Measurements from ENCODE around the gene PON2. TPM values are rescaled to one million over a fixed set of nuclear protein-coding genes. Genes with fewer than 3 reads are reported as not detected.

The PON2 gene
- total RNA-seq, 1 donor from 2014 or later = 152 TPM

GRCh38 chr7:95436407-95436806 lies 1.6 kb upstream of the PON2 start:
- H3K79me2 ChIP-seq (ENCODE audit: insufficient read depth, low read length) = peaks cover 26% of the 10 kb centered on the region
- no peaks in the 10 kb centered on the region for H3K27me3 ChIP-seq (ENCODE audit: insufficient read depth, low read length)
- H3K36me3 Mint-ChIP-seq (ENCODE audit: low read depth, unreplicated experiment) = peaks cover 2% of the 10 kb centered on the region
- no peak overlapping the region for H3K4me3 Mint-ChIP-seq (ENCODE audit: unreplicated experiment)
- TF ChIP-seq, protein P1, sequence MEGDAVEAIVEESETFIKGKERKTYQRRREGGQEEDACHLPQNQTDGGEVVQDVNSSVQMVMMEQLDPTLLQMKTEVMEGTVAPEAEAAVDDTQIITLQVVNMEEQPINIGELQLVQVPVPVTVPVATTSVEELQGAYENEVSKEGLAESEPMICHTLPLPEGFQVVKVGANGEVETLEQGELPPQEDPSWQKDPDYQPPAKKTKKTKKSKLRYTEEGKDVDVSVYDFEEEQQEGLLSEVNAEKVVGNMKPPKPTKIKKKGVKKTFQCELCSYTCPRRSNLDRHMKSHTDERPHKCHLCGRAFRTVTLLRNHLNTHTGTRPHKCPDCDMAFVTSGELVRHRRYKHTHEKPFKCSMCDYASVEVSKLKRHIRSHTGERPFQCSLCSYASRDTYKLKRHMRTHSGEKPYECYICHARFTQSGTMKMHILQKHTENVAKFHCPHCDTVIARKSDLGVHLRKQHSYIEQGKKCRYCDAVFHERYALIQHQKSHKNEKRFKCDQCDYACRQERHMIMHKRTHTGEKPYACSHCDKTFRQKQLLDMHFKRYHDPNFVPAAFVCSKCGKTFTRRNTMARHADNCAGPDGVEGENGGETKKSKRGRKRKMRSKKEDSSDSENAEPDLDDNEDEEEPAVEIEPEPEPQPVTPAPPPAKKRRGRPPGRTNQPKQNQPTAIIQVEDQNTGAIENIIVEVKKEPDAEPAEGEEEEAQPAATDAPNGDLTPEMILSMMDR (IDR thresholded peaks at IDR 0.05; ENCODE audit: insufficient read depth, low read depth, low read length) = no peak
- TF ChIP-seq EZH2 (IDR thresholded peaks at IDR 0.05; ENCODE audit: insufficient read depth, low read length) = no peak
- H3K4me2 ChIP-seq (ENCODE audit: low read length) = no peak overlapping the region
- H3K27me3 Mint-ChIP-seq (ENCODE audit: low read depth, unreplicated experiment) = no peaks in the 10 kb centered on the region
- no peaks in the 10 kb centered on the region for H4K20me1 ChIP-seq (ENCODE audit: insufficient read depth, low read length)
- H3K27ac ChIP-seq (ENCODE audit: low read depth, low read length) = no peak overlapping the region
- peaks cover 21% of the 10 kb centered on the region for H3K4me1 Mint-ChIP-seq (ENCODE audit: low read depth, unreplicated experiment)
- FAIRE-seq (no peak), DNase-seq (ENCODE audit: low read depth) (no peak)
- no peak overlapping the region for H3K9ac ChIP-seq (ENCODE audit: low read length)
- peaks cover 5% of the 10 kb centered on the region for H3K4me1 ChIP-seq (ENCODE audit: insufficient read depth, low read length)
- H3K36me3 ChIP-seq (ENCODE audit: insufficient read depth, low read length) = no peaks in the 10 kb centered on the region
- H3K9me3 ChIP-seq (ENCODE audit: insufficient read depth, low read depth, low read length) = no peaks in the 10 kb centered on the region
- H3K9me3 Mint-ChIP-seq (ENCODE audit: unreplicated experiment) = no peaks in the 10 kb centered on the region
- no peak overlapping the region for H3K4me3 ChIP-seq (ENCODE audit: insufficient read depth, low read depth, low read length)
- H3K27ac Mint-ChIP-seq (ENCODE audit: unreplicated experiment) = no peak overlapping the region
- H2AFZ ChIP-seq (ENCODE audit: low read depth, low read length) = no peak overlapping the region

DNA sequence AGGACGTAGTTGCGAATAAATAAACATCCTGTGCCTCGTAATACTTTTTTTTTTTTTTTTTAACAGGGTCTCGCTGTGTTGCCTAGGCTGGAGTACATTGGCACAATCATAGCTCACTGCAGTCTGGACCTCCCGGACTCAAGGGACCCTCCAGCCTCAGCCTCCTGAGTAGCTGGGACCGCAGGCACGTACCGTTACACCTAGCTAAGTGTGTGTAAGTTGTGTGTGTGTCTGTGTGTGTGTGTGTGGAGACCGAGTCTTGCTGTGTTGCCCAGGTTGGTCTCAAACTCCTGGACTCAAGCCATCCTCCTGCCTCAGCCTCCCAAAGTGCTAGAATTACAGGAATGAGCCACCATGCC lies 573 bp upstream of the PON2 start:
- Mint-ChIP-seq H3K36me3 (ENCODE audit: low read depth, unreplicated experiment) (peaks cover 2% of the 10 kb centered on the region), H3K4me1 (ENCODE audit: low read depth, unreplicated experiment) (peaks cover 16% of the 10 kb centered on the region), H3K27ac (ENCODE audit: unreplicated experiment) (peak overlapping the region; percentile 97), H3K4me3 (ENCODE audit: unreplicated experiment) (peak overlapping the region; percentile 88), H3K9me3 (ENCODE audit: unreplicated experiment) (no peaks in the 10 kb centered on the region), H3K27me3 (ENCODE audit: low read depth, unreplicated experiment) (no peaks in the 10 kb centered on the region)
- peak overlapping the region; percentile 92 for H2AFZ ChIP-seq (ENCODE audit: low read depth, low read length)
- H3K9ac ChIP-seq (ENCODE audit: low read length) = peak overlapping the region; percentile 88
- H3K9me3 ChIP-seq (ENCODE audit: insufficient read depth, low read depth, low read length) = no peaks in the 10 kb centered on the region
- no peak for DNase-seq (ENCODE audit: low read depth)
- no peaks in the 10 kb centered on the region for H3K27me3 ChIP-seq (ENCODE audit: insufficient read depth, low read length)
- no peaks in the 10 kb centered on the region for H3K36me3 ChIP-seq (ENCODE audit: insufficient read depth, low read length)
- H3K79me2 ChIP-seq (ENCODE audit: insufficient read depth, low read length) = peaks cover 33% of the 10 kb centered on the region
- TF ChIP-seq, protein P1 (IDR thresholded peaks at IDR 0.05; ENCODE audit: insufficient read depth, low read depth, low read length) = no peak
- no peak for TF ChIP-seq EZH2 (IDR thresholded peaks at IDR 0.05; ENCODE audit: insufficient read depth, low read length)
- no peaks in the 10 kb centered on the region for H4K20me1 ChIP-seq (ENCODE audit: insufficient read depth, low read length)
- FAIRE-seq = no peak
- peak overlapping the region; percentile 74 for H3K4me3 ChIP-seq (ENCODE audit: insufficient read depth, low read depth, low read length)
- peak overlapping the region; percentile 87 for H3K4me2 ChIP-seq (ENCODE audit: low read length)
- peaks cover 5% of the 10 kb centered on the region for H3K4me1 ChIP-seq (ENCODE audit: insufficient read depth, low read length)
- peak overlapping the region; percentile 87 for H3K27ac ChIP-seq (ENCODE audit: low read depth, low read length)

DNA sequence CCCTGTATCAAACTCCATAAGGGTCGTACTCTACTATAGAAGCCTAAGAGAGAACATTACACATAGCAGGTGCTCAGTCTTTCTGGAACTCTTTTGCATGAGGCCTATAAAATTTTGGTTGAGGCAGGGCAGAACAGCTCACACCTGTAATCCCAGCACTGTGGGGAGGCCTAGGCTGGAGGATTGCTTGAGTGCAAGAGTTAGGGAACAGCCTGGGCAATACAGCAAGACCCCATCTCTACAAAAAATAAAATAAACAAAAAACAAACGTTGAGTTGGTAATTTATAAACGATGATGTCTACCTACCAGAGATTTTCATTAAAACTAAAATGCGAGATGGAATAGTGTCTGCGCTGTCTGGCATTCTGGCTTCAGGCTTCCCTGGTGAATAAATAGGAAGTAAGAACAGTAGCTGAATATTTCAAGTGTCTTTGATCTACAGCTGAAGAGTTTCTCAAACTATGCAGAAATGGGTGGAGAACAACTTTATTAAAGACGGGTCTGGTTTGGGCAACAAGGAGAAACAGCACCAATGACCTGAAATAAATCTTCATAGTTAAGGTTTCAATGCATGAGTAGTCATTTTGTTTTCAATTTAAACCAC lies 774 bp downstream of the PON2 start:
- H3K27me3 Mint-ChIP-seq (ENCODE audit: low read depth, unreplicated experiment) = no peaks in the 10 kb centered on the region
- no peaks in the 10 kb centered on the region for H3K36me3 ChIP-seq (ENCODE audit: insufficient read depth, low read length)
- no peaks in the 10 kb centered on the region for H3K9me3 ChIP-seq (ENCODE audit: insufficient read depth, low read depth, low read length)
- peaks cover 5% of the 10 kb centered on the region for H3K4me1 ChIP-seq (ENCODE audit: insufficient read depth, low read length)
- peaks cover 3% of the 10 kb centered on the region for H3K9me3 Mint-ChIP-seq (ENCODE audit: unreplicated experiment)
- peak overlapping the region; percentile 83 for H3K4me3 Mint-ChIP-seq (ENCODE audit: unreplicated experiment)
- FAIRE-seq (no peak), DNase-seq (ENCODE audit: low read depth) (no peak)
- peaks cover 13% of the 10 kb centered on the region for H3K4me1 Mint-ChIP-seq (ENCODE audit: low read depth, unreplicated experiment)
- peak overlapping the region; percentile 87 for H3K4me2 ChIP-seq (ENCODE audit: low read length)
- no peak for TF ChIP-seq EZH2 (IDR thresholded peaks at IDR 0.05; ENCODE audit: insufficient read depth, low read length)
- TF ChIP-seq, protein P1 (IDR thresholded peaks at IDR 0.05; ENCODE audit: insufficient read depth, low read depth, low read length) = no peak
- H3K9ac ChIP-seq (ENCODE audit: low read length) = peak overlapping the region; percentile 88
- H3K79me2 ChIP-seq (ENCODE audit: insufficient read depth, low read length) = peaks cover 37% of the 10 kb centered on the region
- H3K27ac Mint-ChIP-seq (ENCODE audit: unreplicated experiment) = no peak overlapping the region
- peak overlapping the region; percentile 74 for H3K4me3 ChIP-seq (ENCODE audit: insufficient read depth, low read depth, low read length)
- no peaks in the 10 kb centered on the region for H3K27me3 ChIP-seq (ENCODE audit: insufficient read depth, low read length)
- H2AFZ ChIP-seq (ENCODE audit: low read depth, low read length) = peak overlapping the region; percentile 92
- peaks cover 6% of the 10 kb centered on the region for H3K36me3 Mint-ChIP-seq (ENCODE audit: low read depth, unreplicated experiment)
- peaks cover 5% of the 10 kb centered on the region for H4K20me1 ChIP-seq (ENCODE audit: insufficient read depth, low read length)
- H3K27ac ChIP-seq (ENCODE audit: low read depth, low read length) = peak overlapping the region; percentile 87

Data from astrocyte (in vitro differentiated cells and primary cell).